K562 (cell line): ENCODE results near the gene QRICH1. TPM values are rescaled to one million over a fixed set of nuclear protein-coding genes. Genes with fewer than 3 reads are reported as not detected.
A peak's percentile ranks its signal among the peaks of the same experiment; 100 is the strongest.

Experiments used
- ARID2 ChIP-seq: fragments of 450-650 bp; IDR thresholded peaks from 2 replicates; pipeline ENCODE4 v1.6.1; 2017; ENCODE audit warnings: antibody characterized with exemption, mild to moderate bottlenecking
- ATF1 ChIP-seq, 2 experiments: fragments of 450-650 bp in 1 of 2; IDR thresholded peaks; 2 replicates each; pipeline ENCODE4 v1.6.1; 2016; ENCODE audit warnings: missing compliant biosample characterization in 1 of 2, missing genetic modification characterization in 1 of 2
- BMI1 ChIP-seq: fragments of 150-350 bp; IDR thresholded peaks from 2 replicates; pipeline ENCODE4 v1.6.1; 2014; ENCODE audit warnings: low read length
- BRF1 ChIP-seq: IDR thresholded peaks from 3 replicates; pipeline ENCODE4 v1.6.1; 2011; ENCODE audit warnings: borderline replicate concordance, mild to moderate bottlenecking; ENCODE audit not compliant: insufficient read length; ENCODE audit errors: extremely low read depth
- CHAMP1 ChIP-seq: fragments of 450-650 bp; IDR thresholded peaks from 2 replicates; pipeline ENCODE4 v1.6.1; 2016; ENCODE audit warnings: mild to moderate bottlenecking
- CHCHD3 ChIP-seq: fragments of 250-450 bp; sonication (Bioruptor Pico); IDR thresholded peaks from 2 replicates; pipeline ENCODE4 v2.1.2; 2022; ENCODE audit warnings: mild to moderate bottlenecking
- CREBBP ChIP-seq: IDR thresholded peaks from one replicate; pipeline ENCODE4 v1.6.1; 2012; ENCODE audit warnings: low read depth, mild to moderate bottlenecking, control low read depth, inconsistent platforms, low read length
- CTBP1 ChIP-seq: fragments of 450-650 bp; IDR thresholded peaks from 2 replicates; pipeline ENCODE4 v1.6.1; 2016; ENCODE audit warnings: borderline replicate concordance
- DNMT1 ChIP-seq: fragments of 450-650 bp; IDR thresholded peaks from 2 replicates; pipeline ENCODE4 v1.6.1; 2016; ENCODE audit warnings: antibody characterized with exemption, mild to moderate bottlenecking
- ETV6 ChIP-seq, 3 experiments: fragments of 150-350 bp in 1 of 3; sonication (generic) in 1 of 3; formaldehyde crosslinking in 1 of 3; IDR thresholded peaks; 2 replicates each; pipeline versions ENCODE4 v1.6.1 to v1.8.0; 2014 to 2022; ENCODE audit warnings: borderline replicate concordance in 2 of 3, low read depth in 2 of 3, antibody characterized with exemption in 1 of 3, low read length in 1 of 3, mild to moderate bottlenecking in 1 of 3, missing genetic modification reagents in 1 of 3
- FOXJ3 ChIP-seq: sonication (generic); formaldehyde crosslinking; IDR thresholded peaks from 2 replicates; pipeline ENCODE4 v1.4.0; 2020; ENCODE audit warnings: mild to moderate bottlenecking, missing genetic modification reagents
- GTF3C2 ChIP-seq: IDR thresholded peaks from 3 replicates; pipeline ENCODE4 v1.6.1; 2011; ENCODE audit warnings: borderline replicate concordance, mild to moderate bottlenecking, moderate library complexity; ENCODE audit not compliant: insufficient read length; ENCODE audit errors: extremely low read depth
- HLTF ChIP-seq: fragments of 450-650 bp; IDR thresholded peaks from 2 replicates; pipeline ENCODE4 v1.6.1; 2016
- KDM5B ChIP-seq: fragments of 200-600 bp; sonication (generic); IDR thresholded peaks from 2 replicates; pipeline ENCODE4 v1.6.1; 2012; ENCODE audit warnings: low read depth, mild to moderate bottlenecking, moderate library complexity, low read length, control low read depth, inconsistent platforms; ENCODE audit not compliant: insufficient replicate concordance
- KLF6 ChIP-seq: fragments of 250-450 bp; sonication (Bioruptor Pico); IDR thresholded peaks from 2 replicates; pipeline ENCODE4 v1.4.0; 2020; ENCODE audit warnings: mild to moderate bottlenecking, moderate library complexity, borderline replicate concordance
- MEIS2 ChIP-seq: fragments of 450-650 bp; IDR thresholded peaks from 2 replicates; pipeline ENCODE4 v1.6.1; 2014; ENCODE audit warnings: mild to moderate bottlenecking; ENCODE audit not compliant: partially characterized antibody
- NFYB ChIP-seq: IDR thresholded peaks from 2 replicates; pipeline ENCODE4 v1.6.1; 2011; ENCODE audit warnings: mild to moderate bottlenecking, moderate library complexity; ENCODE audit not compliant: insufficient read length; ENCODE audit errors: extremely low read depth
- SP2 ChIP-seq: IDR thresholded peaks from 2 replicates; pipeline ENCODE4 v1.6.1; 2011; ENCODE audit warnings: mild to moderate bottlenecking, low read depth, low read length, moderate library complexity; ENCODE audit not compliant: poor library complexity, severe bottlenecking; ENCODE audit errors: extremely low read depth
- TRIM28 ChIP-seq: fragments of 450-650 bp; IDR thresholded peaks from 2 replicates; pipeline ENCODE4 v1.6.1; 2017
- ZNF143 ChIP-seq: sonication (generic); formaldehyde crosslinking; IDR thresholded peaks from 2 replicates; pipeline ENCODE4 v1.9.0; 2022; ENCODE audit warnings: mild to moderate bottlenecking, missing genetic modification reagents
- ZNF263 ChIP-seq: sonication (generic); formaldehyde crosslinking; IDR thresholded peaks from 2 replicates; pipeline ENCODE4 v1.8.0; 2022; ENCODE audit warnings: mild to moderate bottlenecking, missing genetic modification reagents, borderline replicate concordance
- ZNF316 ChIP-seq: fragments of 450-650 bp; IDR thresholded peaks from 2 replicates; pipeline ENCODE4 v1.6.1; 2016
- ZNF41 ChIP-seq: fragments of 250-450 bp; sonication (Bioruptor Pico); conservative IDR thresholded peaks from 2 replicates; pipeline ENCODE4 v1.4.0; 2020; ENCODE audit warnings: mild to moderate bottlenecking
- ZNF551 ChIP-seq: fragments of 250-450 bp; sonication (Bioruptor Pico); IDR thresholded peaks from 2 replicates; pipeline ENCODE4 v1.5.0; 2021; ENCODE audit warnings: mild to moderate bottlenecking, moderate library complexity
- ZNF79 ChIP-seq: fragments of 250-450 bp; sonication (Bioruptor Pico); IDR thresholded peaks from 2 replicates; pipeline ENCODE4 v1.4.0; 2020; ENCODE audit warnings: low read depth, mild to moderate bottlenecking, moderate library complexity
- polyA plus RNA-seq, 8 experiments: library from polyadenylated mRNA; depleted of rRNA in 4 of 8; stranded (reverse) in 5 of 8; unstranded in 3 of 8; fragments of >200 nt; fragmentation: Nextera tagmentation in 2 of 8; fragmentation: Illumina TruSeq in 1 of 8; extraction: Ambion mirVana in 2 of 8; extraction: Trizol in 1 of 8; gene quantifications; 2 replicates each; pipeline versions ENCODE4 v1.2.1 to v1.2.3, GENCODE V29; 2011 to 2014; ENCODE audit warnings: inconsistent platforms in 1 of 8, missing spikeins in 1 of 8
- total RNA-seq, 7 experiments: library from RNA; depleted of rRNA in 6 of 7; stranded (reverse); fragments of >200 nt in 6 of 7; fragmentation: Illumina TruSeq in 2 of 7; extraction: Trizol in 2 of 7; gene quantifications; 2 replicates each; pipeline versions ENCODE4 v1.2.1 to v1.2.3, GENCODE V29; 2011 to 2021; ENCODE audit warnings: low replicate concordance in 1 of 7

Gene QRICH1
- total and polyA plus RNA-seq, 9 of the 15 experiments (the other 6 are each of a cell fraction or from before 2014, with no cell fraction given) = 20.1 to 99.2 (median 56.7) TPM

DNA sequence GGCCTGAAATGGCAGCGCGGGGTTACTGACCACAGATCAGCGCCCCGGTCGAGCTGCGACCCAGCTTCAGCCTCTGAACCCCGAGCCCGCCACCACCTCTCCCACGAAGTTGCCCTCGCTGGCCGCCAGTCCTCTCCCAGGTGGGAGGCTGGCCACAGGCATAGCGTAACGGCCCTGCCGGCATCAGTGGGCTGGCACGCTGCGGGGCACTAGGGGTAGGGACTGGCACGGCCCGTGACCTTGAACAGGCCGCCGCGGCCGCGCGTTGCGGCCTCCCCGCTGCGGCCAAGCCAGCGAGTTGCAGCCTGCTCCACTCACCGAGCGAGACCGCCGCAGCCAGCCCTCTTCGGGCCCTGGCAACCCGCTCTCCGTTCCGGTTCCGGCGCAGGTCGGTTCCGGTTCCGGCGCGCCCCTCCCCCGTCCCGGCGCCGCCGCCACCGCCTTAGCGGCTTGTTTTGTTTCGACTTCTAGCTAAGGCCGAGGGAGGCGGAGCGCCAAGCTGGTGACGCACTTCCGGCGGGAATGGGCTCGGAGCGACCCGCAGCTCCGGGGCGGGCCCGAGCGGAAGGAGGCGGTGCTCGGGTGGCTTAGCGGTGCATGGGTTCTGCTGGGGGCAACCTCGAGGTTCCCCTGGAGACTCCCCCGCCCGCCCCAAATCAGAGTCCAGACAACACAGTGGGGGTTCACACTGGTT is 26.7 kb upstream of the QRICH1 start, which contains the start of gene USP19 (continued):
- no peak for TF ChIP-seq FOXJ3 (CRISPR knock-in tag)
- no peak for TF ChIP-seq BRF1
- no peak for TF ChIP-seq DNMT1
- no peak for TF ChIP-seq ZNF551
- TF ChIP-seq NFYB = no peak
- TF ChIP-seq SP2 = no peak
- TF ChIP-seq BMI1 = no peak
- TF ChIP-seq ZNF263 (CRISPR knock-in tag) = no peak
- TF ChIP-seq TRIM28 = no peak
- no peak for TF ChIP-seq ZNF41
- TF ChIP-seq MEIS2 = no peak
- TF ChIP-seq CREBBP = no peak
- no peak for TF ChIP-seq ZNF316
- no peak for TF ChIP-seq ATF1 (CRISPR knock-in tag; IDR thresholded peaks at IDR 0.05)
- TF ChIP-seq ATF1 (tag; IDR thresholded peaks at IDR 0.05) = peak; percentile 87
- TF ChIP-seq HLTF = 0 out of 2 replicates have a peak, but pooled peaks have one; percentile 30
- TF ChIP-seq CHAMP1 = no peak
- no peak for TF ChIP-seq CHCHD3 (CRISPR knock-in tag)
- TF ChIP-seq KDM5B = peak; percentile 73
- no peak for TF ChIP-seq ETV6 (IDR thresholded peaks at IDR 0.05; ENCODE audit: borderline replicate concordance in 1 of 2, low read depth in 2 of 2, low read length in 1 of 2)
- TF ChIP-seq ETV6 (CRISPR knock-in tag; IDR thresholded peaks at IDR 0.05; ENCODE audit: borderline replicate concordance) = no peak
- no peak for TF ChIP-seq GTF3C2
- TF ChIP-seq ARID2 = no peak
- peak; percentile 49; the same call in 1 of the 2 replicates for TF ChIP-seq CTBP1
- no peak for TF ChIP-seq ZNF79 (CRISPR knock-in tag)
- no peak for TF ChIP-seq ZNF143 (CRISPR knock-in tag)
- no peak for TF ChIP-seq KLF6 (CRISPR knock-in tag)
